CD14-positive monocyte (primary cell): Measurements from ENCODE around the gene SUN5. TPM values are rescaled to one million over a fixed set of nuclear protein-coding genes. Genes with fewer than 3 reads are reported as not detected.

Source experiments
- DNase-seq, 3 donors: peaks; one replicate each; pipeline ENCODE4 v3.0.0-alpha.2; 2011 to 2022
- H2AFZ ChIP-seq: 2 replicates; pipeline ENCODE4 v1.6.0; 2012; ENCODE audit warnings: mild to moderate bottlenecking, low read depth, low read length, inconsistent platforms; ENCODE audit not compliant: insufficient read depth, poor library complexity, severe bottlenecking
- H3K27ac ChIP-seq, 2 donors: 1 replicate in 1 of 2; 2 replicates in 1 of 2; pipeline ENCODE4 v1.5.1; 2012 to 2013; ENCODE audit warnings: low read length in 2 of 2, control low read depth in 1 of 2, inconsistent platforms in 1 of 2, low read depth in 1 of 2, mild to moderate bottlenecking in 1 of 2
- H3K27me3 ChIP-seq, 2 donors: one replicate each; pipeline versions ENCODE4 v1.6.0 to v1.6.1; 2011 to 2013; ENCODE audit warnings: low read length in 2 of 2; ENCODE audit not compliant: control insufficient read depth in 2 of 2, insufficient read depth in 2 of 2
- H3K36me3 ChIP-seq, 2 donors: replicated peaks in 1 of 2; 1 replicate in 1 of 2; 2 replicates in 1 of 2; pipeline versions ENCODE4 v1.5.1 to v1.6.1; 2012 to 2013; ENCODE audit warnings: low read length in 2 of 2, control low read depth in 1 of 2, inconsistent platforms in 1 of 2, mild to moderate bottlenecking in 1 of 2; ENCODE audit not compliant: insufficient read depth in 2 of 2, control insufficient read depth in 1 of 2
- H3K4me1 ChIP-seq, 2 donors: 1 replicate in 1 of 2; 2 replicates in 1 of 2; pipeline versions ENCODE4 v1.5.1 to v1.6.1; 2012 to 2013; ENCODE audit warnings: low read length in 2 of 2, control low read depth in 1 of 2, inconsistent platforms in 1 of 2, mild to moderate bottlenecking in 1 of 2, moderate library complexity in 1 of 2; ENCODE audit not compliant: insufficient read depth in 2 of 2, control insufficient read depth in 1 of 2
- H3K4me2 ChIP-seq: replicated peaks from 2 replicates; pipeline ENCODE3; 2012; ENCODE audit warnings: low read length, moderate library complexity, mild to moderate bottlenecking; ENCODE audit not compliant: poor library complexity, severe bottlenecking; ENCODE audit errors: extremely low read depth
- H3K4me3 ChIP-seq, 3 experiments: fragments of 200-600 bp in 1 of 3; sonication (generic) in 1 of 3; replicated peaks in 1 of 3; 1 replicate in 2 of 3; 2 replicates in 1 of 3; pipeline ENCODE4 v1.5.1; 2011 to 2013; ENCODE audit warnings: low read length in 3 of 3, mild to moderate bottlenecking in 3 of 3, control low read depth in 2 of 3, low read depth in 2 of 3, inconsistent platforms in 1 of 3, moderate library complexity in 1 of 3
- H3K79me2 ChIP-seq: 2 replicates; pipeline ENCODE4 v1.6.0; 2012; ENCODE audit warnings: mild to moderate bottlenecking, control low read depth, inconsistent platforms, low read length, moderate library complexity; ENCODE audit not compliant: insufficient read depth
- H3K9ac ChIP-seq: 2 replicates; pipeline ENCODE4 v1.6.0; 2017; ENCODE audit warnings: low read length, mild to moderate bottlenecking; ENCODE audit not compliant: insufficient read depth, poor library complexity, severe bottlenecking
- H3K9me3 ChIP-seq, 2 donors: replicated peaks in 1 of 2; 1 replicate in 1 of 2; 2 replicates in 1 of 2; pipeline versions ENCODE4 v1.5.1 to v1.6.1; 2012 to 2013; ENCODE audit warnings: low read length in 2 of 2, control low read depth in 1 of 2; ENCODE audit not compliant: control insufficient read depth in 1 of 2, insufficient read depth in 1 of 2
- H4K20me1 ChIP-seq: 2 replicates; pipeline ENCODE4 v1.6.0; 2012; ENCODE audit warnings: mild to moderate bottlenecking, low read length, control low read depth, moderate library complexity; ENCODE audit not compliant: insufficient read depth
- H3K27ac Mint-ChIP-seq, 7 donors: one replicate each; pipeline ENCODE4 v1.8.0; 2020; ENCODE audit warnings: mild to moderate bottlenecking in 7 of 7, mixed read lengths in 7 of 7, moderate library complexity in 6 of 7, inconsistent platforms in 2 of 7
- H3K27me3 Mint-ChIP-seq, 3 donors: one replicate each; pipeline ENCODE4 v1.8.0; 2021 to 2022; ENCODE audit warnings: low read depth in 3 of 3, mild to moderate bottlenecking in 3 of 3, mixed read lengths in 3 of 3, moderate library complexity in 3 of 3, inconsistent platforms in 1 of 3
- H3K36me3 Mint-ChIP-seq, 2 donors: one replicate each; pipeline ENCODE4 v1.8.0; 2020; ENCODE audit warnings: mixed read lengths in 2 of 2, inconsistent platforms in 1 of 2, mild to moderate bottlenecking in 1 of 2
- H3K4me1 Mint-ChIP-seq: one replicate; pipeline ENCODE4 v1.8.0; 2020; ENCODE audit warnings: mild to moderate bottlenecking, mixed read lengths
- H3K4me3 Mint-ChIP-seq, 2 donors: one replicate each; pipeline ENCODE4 v1.8.0; 2020; ENCODE audit warnings: mild to moderate bottlenecking in 2 of 2, mixed read lengths in 2 of 2, moderate library complexity in 1 of 2
- H3K9me3 Mint-ChIP-seq, 7 donors: one replicate each; pipeline ENCODE4 v1.8.0; 2020 to 2022; ENCODE audit warnings: mixed read lengths in 7 of 7, mild to moderate bottlenecking in 6 of 7, moderate library complexity in 6 of 7, inconsistent platforms in 2 of 7
- WGBS: methylation state at CpG from one replicate; pipeline ENCODE4 v1.1.5; 2013; ENCODE audit warnings: missing lambda C conversion rate; ENCODE audit not compliant: insufficient coverage; 5-methylcytosine and 5-hydroxymethylcytosine counted together
- intact Hi-C, 2 donors: fragments of 100-400 bp; cut with micrococcal nuclease; formaldehyde crosslinking; loops; one replicate each; pipeline versions ENCODE4 v1.15.0 to v1.15.1; 2023
- polyA plus RNA-seq, 3 donors: library from polyadenylated mRNA; depleted of rRNA in 1 of 3; unstranded in 2 of 3; stranded (reverse) in 1 of 3; fragments of 300-500 nt in 2 of 3; fragments of >200 nt in 1 of 3; fragmentation: Illumina TruSeq in 2 of 3; gene quantifications; 1 replicate in 2 of 3; 2 replicates in 1 of 3; pipeline ENCODE4 v1.2.3, GENCODE V29; 2012 to 2021
- TF ChIP-seq, protein P1 (sequence below): fragments of 200-600 bp; IDR thresholded peaks from one replicate; pipeline ENCODE4 v1.8.0; 2022; ENCODE audit warnings: antibody characterized with exemption, mild to moderate bottlenecking

The SUN5 gene
- polyA plus RNA-seq, 3 donors: not detected

DNA sequence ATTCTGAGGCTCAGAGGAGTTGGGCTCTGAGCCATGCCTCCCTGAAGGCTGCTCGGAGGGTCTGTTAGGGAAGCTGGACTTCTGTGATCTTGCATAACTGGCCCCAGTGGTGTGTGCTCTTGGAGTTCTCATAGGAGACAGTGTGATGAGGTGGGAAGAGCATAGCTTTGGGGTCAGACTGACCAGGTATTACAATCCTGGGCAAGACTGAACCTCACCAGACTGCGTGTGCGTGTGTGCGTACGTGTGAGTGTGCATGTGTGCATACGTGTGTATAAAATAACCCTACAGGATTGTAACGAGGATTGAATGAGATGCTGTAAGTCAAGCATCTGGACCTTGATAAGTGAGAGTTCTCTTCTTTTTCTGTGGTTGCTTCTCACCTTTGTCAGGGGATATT, 13.3 kb upstream of the SUN5 start:
- H3K4me1 ChIP-seq: no peaks in the 10 kb centered on the region
- H3K9ac ChIP-seq: no peak overlapping the region
- H2AFZ ChIP-seq: no peak overlapping the region
- H3K4me3 Mint-ChIP-seq: no peak overlapping the region
- H4K20me1 ChIP-seq: no peaks in the 10 kb centered on the region
- no peaks in the 10 kb centered on the region for H3K9me3 ChIP-seq
- no peak for DNase-seq
- peaks cover 0 to 2% (median 0%) of the 10 kb centered on the region in 7 donors for H3K9me3 Mint-ChIP-seq
- TF ChIP-seq, protein P1, sequence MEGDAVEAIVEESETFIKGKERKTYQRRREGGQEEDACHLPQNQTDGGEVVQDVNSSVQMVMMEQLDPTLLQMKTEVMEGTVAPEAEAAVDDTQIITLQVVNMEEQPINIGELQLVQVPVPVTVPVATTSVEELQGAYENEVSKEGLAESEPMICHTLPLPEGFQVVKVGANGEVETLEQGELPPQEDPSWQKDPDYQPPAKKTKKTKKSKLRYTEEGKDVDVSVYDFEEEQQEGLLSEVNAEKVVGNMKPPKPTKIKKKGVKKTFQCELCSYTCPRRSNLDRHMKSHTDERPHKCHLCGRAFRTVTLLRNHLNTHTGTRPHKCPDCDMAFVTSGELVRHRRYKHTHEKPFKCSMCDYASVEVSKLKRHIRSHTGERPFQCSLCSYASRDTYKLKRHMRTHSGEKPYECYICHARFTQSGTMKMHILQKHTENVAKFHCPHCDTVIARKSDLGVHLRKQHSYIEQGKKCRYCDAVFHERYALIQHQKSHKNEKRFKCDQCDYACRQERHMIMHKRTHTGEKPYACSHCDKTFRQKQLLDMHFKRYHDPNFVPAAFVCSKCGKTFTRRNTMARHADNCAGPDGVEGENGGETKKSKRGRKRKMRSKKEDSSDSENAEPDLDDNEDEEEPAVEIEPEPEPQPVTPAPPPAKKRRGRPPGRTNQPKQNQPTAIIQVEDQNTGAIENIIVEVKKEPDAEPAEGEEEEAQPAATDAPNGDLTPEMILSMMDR: no peak
- H3K4me3 ChIP-seq: no peak overlapping the region
- H3K36me3 Mint-ChIP-seq: no peaks in the 10 kb centered on the region
- no peaks in the 10 kb centered on the region for H3K36me3 ChIP-seq
- no peak overlapping the region for H3K27ac ChIP-seq
- no peaks in the 10 kb centered on the region for H3K27me3 ChIP-seq
- no peak overlapping the region for H3K27ac Mint-ChIP-seq
- H3K27me3 Mint-ChIP-seq: peaks cover 1 to 3% (median 1%) of the 10 kb centered on the region in 3 donors
- H3K79me2 ChIP-seq: no peaks in the 10 kb centered on the region
- no peak overlapping the region for H3K4me2 ChIP-seq
- intact Hi-C loops: no loop called here
- 84% methylated on average over 7 of the region's 7 CpGs for WGBS
- no peaks in the 10 kb centered on the region for H3K4me1 Mint-ChIP-seq

DNA sequence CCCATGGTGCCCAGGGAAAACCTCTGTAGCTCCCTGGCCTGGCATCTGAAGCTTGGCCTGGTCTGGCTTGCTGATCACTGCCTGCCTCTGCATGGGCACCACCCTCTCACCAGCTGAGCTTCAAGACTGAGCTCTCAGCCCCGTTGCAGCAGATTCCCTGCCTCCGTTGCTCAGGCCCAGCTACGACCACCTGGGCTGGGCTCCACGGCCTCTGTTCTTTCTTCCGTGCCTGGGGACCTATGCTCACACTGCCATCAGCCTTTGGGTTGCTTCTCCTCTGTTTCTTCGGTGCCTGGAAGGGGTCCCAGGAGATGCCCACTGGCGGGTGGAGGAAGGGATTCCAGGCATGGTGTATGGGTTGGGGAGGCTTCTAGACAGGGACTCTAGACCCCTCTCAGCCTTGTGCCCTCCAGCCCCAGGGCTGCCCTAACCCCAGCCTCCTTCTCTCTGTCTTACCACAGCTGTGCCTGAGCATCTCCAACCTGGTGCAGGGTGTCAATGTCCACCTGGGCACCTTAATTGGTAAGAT, 12.4 kb upstream of the SUN5 start:
- peak overlapping the region in 1 of 7 donors; percentile 68 for H3K27ac Mint-ChIP-seq
- intact Hi-C loops: no loop called here
- 93% methylated on average over 5 of the region's 7 CpGs for WGBS
- Histone ChIP-seq H3K9me3 (no peaks in the 10 kb centered on the region), H3K4me3 (no peak overlapping the region), H3K36me3 (no peaks in the 10 kb centered on the region), H3K27me3 (no peaks in the 10 kb centered on the region), H2AFZ (no peak overlapping the region), H3K79me2 (no peaks in the 10 kb centered on the region), H4K20me1 (no peaks in the 10 kb centered on the region), H3K9ac (no peak overlapping the region), H3K4me1 (no peaks in the 10 kb centered on the region), H3K27ac (no peak overlapping the region), H3K4me2 (no peak overlapping the region)
- H3K4me1 Mint-ChIP-seq: no peaks in the 10 kb centered on the region
- peaks cover 1 to 3% (median 1%) of the 10 kb centered on the region in 3 donors for H3K27me3 Mint-ChIP-seq
- H3K4me3 Mint-ChIP-seq: no peak overlapping the region
- TF ChIP-seq, protein P1: no peak
- peaks cover 0 to 2% (median 0%) of the 10 kb centered on the region in 7 donors for H3K9me3 Mint-ChIP-seq
- no peak for DNase-seq
- H3K36me3 Mint-ChIP-seq: no peaks in the 10 kb centered on the region
